Fibroblast of the conjunctiva (primary cell): ENCODE results near the gene MYADM.
"Not testable (repeated sequence)": the region's sequence is repeated elsewhere in the genome, so short reads cannot be mapped to it uniquely, and the experiment has no call there.

ENCODE experiments used
- DNase-seq: peaks from one replicate; pipeline ENCODE4 v3.0.0-alpha.2; 2010; ENCODE audit warnings: low read depth

The MYADM gene

DNA sequence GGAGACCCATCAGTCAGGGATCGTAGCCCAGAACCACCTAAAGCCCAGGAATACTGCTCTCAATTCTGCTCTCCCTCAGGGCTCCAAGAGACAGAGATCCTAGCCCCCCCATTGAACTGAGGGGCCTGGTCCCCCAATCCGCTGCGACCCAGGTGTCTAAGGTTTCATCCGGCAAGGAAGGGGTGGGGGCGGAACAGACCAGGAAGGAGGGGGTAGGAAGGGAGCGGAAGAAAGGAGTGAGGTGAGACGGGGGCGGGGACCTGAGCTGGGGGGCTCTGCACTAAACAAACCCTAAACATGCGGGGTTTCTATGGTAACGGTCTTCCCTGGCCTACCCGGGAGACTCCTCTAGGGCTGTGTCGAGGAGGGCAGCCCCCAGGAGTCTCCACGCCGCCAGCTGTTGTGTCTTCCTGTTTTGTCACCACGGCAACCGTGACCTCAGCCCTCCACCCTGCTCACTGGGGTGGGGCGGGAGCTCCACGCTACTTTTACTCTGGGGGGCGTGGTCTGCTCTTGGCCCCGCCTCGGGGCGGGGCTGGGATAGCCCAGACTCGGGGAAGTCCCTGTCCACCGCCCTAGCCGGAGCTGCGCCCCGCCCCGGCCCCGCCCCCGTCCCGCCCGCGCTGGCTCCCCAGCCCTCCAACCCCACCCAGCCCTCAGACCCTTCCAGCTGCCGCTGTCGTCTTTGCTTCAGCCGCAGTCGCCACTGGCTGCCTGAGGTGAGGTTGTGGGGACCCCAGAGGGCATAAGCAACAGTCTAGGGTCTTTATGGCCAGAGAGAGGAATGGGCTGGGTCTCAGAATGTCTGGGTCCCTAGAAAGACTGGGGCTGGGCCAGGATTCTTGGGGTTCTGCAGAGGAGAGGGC lies at the start of gene MYADM:
MYADM (plus strand) TSS at position 659 of the 866 bp plus-strand sequence. CDS start 5,647 bp downstream, outside the sequence.
- peak; percentile 98 for DNase-seq

DNA sequence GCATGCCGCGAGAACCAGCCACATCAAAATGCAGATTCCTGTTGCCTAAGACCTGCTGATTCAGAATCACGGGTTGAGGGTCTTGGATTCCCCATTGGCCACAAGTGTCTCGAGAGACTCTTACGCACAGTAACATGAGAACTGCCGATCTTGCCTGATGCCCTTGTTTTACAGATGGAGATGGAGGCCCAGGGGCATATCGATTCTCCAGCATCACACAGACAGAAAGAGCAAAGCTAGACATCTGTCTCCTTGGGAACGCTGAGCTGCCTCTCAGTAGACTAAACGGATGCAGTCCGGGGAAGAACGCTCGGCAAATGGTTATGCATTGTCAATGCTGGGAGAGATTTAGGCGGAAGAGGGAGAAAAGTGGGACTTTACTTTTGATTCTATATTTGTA lies 48.9 kb upstream of the MYADM start:
- DNase-seq = no peak

DNA sequence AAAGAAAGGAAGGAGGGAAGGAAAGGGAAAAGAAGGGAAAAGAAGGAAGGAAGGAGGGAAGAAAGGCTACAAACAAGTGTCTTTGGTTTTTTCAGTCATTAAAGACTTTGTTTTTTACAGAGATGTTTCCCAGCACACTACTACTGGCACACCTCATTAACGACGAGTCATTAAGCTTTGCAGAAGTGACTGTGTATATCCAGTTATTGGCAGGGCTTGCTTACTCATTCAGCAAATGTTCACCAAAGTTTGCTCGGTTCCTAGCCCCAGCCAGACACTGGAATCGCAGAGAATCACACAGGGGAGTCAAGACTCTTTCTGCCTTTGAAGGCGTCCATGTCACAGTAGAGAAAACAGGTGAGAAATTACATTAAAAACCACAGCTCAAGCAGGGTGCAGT lies 47.8 kb upstream of the MYADM start:
- DNase-seq = no peak

DNA sequence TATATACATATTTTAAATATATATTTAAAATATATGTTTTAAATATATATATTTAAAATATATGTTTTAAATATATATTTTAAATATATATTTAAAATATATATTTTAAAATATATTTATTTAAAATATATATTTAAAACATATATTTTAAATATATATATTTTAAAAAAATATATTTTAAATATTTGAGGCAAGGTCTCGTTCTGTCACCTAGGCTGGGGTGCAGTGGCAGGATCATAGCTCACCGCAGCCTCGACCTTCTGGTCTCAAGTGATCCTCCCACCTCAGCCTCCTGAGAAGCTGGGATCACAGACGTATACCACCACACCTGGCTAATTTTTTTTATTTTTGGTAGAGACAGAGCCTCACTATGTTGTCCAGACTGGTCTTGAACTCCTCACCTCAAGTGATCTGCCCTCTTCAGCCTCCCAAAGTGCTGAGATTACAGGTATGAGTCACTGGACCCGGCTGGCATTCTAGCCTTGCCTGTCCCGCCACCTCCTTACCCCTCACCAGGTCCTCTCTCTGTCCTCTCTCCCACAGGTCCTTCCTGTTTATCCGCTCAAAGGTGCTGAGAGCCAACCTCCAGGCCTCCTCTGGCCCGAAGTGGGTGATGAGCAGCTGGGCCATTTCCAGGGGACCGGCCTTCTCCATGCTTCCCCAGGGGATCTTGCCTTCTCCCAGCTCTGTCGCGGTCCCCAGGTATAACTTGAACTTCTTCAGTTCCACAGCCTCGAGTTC lies 44.1 kb upstream of the MYADM start:
- no peak for DNase-seq

DNA sequence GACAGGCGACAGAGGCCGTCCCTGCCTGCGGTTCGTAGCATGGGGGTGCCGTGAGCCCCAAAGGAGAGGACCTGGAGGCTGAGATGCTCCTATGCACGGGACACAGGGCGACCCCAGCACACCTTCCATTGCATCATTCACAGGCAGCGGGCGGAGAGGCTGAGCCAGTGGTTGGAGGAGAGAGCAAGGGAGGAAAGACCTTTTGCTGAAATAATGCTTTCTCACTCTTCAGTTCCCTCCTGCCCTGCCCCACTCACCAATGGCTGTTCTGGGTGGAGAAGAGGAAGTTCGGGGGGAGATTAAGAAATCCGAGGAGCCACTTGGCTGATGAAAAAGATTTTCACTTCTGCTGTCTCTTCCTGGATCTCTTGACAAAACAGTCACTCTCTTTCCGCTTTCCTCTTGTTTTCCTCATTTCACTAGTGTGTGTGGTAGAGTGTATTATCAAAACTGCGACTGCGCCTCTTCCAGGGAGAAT lies 43.5 kb upstream of the MYADM start, which contains the start of gene NLRP12:
NLRP12 (minus strand) TSS at position 181 of the 478 bp plus-strand sequence; CDS start at position 41, 140 bp downstream.
- no peak for DNase-seq

DNA sequence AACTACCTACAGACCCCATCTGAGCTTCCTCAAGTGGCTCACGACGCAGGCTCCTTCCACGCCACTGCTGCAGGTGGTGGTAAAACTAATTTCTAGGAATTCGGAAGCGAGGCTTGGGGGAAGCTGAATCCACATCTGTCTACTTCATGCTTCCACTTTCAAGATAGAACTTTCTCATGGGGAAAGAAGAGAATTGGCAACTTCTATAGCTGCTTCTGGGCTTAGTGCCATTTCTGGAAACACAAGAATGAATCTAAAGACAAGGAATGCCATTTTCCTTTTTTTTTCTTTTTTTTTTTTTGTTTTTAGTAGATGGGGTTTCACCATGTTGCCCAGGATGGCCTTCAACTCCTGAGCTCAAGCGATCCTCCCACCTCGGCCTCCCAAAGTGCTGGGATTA lies 40.8 kb upstream of the MYADM start:
- DNase-seq = peak; percentile 2

GRCh38 chr19:53828531-53828930 lies 39.2 kb upstream of the MYADM start:
- DNase-seq = no peak

GRCh38 chr19:53832861-53833260 lies 34.8 kb upstream of the MYADM start:
- not testable (repeated sequence) for DNase-seq

- not testable (repeated sequence) for DNase-seq
These were observed 29.2 kb upstream of the MYADM start for GRCh38 chr19:53838446-53838845.

- not testable (repeated sequence) for DNase-seq
These were observed 27.4 kb upstream of the MYADM start for GRCh38 chr19:53840241-53840640.

DNA sequence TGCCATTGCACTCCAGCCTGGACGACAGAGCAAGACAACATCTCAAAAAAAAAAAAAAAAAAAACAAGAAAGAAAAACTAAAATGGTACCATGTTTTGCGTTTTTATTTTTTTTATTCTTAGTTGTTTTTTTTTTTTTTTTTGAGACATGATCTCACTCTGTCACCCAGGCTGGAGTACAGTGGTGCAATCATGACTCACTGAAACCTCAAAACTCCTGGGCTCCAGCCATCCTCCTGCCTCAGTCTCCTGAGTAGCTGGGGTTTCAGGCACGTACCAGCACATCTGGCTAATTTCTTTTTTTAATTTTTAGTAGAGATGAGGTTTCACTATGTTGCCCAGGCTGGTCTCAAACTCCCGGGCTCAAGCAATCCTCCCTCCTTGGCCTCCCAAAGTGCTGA lies 26.8 kb upstream of the MYADM start:
- peak; percentile 73 for DNase-seq

GRCh38 chr19:53844849-53845246 lies 22.8 kb upstream of the MYADM start:
- DNase-seq = no peak

GRCh38 chr19:53847555-53847954 lies 20.1 kb upstream of the MYADM start:
- DNase-seq = no peak

DNA sequence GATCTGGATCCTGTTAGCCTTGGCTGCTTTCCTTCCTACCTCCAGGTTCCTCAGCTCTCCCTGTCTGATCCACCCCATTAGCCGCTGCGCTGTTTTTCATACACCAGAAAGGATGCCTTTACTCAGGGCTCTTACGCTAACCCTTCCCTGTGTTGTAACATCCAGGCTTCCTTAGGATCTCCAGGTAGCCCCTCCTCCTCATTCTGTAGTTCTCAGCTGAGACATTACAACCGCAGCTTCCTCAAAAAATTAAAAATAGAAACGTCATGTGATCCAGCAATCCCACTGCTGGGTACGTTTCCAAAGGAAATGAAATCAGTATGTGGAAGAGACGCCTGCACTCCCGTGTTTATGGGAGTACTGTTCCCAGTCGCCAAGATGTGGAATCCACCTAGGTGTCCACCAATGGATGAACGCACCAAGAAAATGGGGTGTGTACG lies 18.4 kb upstream of the MYADM start:
- DNase-seq = no peak

DNA sequence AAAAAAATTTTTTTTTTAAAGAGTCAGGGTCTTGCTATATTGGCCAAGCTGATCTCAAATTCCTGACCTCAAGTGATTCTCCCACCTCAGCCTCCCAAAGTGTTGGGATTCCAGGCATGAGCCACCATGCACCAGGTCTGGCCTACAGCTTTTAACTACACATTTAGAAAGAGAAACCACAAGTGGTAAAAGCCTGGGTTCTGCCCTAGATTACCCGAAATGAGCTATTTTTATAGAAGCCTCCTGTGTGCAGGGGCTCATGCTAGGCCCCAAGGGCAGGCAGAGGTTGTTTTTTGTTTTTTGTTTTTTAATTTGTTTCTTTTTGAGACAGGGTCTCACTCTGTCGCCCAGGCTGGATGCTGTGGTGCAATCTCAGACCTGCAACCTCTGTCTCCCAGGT lies 14.0 kb upstream of the MYADM start:
- DNase-seq = no peak

DNA sequence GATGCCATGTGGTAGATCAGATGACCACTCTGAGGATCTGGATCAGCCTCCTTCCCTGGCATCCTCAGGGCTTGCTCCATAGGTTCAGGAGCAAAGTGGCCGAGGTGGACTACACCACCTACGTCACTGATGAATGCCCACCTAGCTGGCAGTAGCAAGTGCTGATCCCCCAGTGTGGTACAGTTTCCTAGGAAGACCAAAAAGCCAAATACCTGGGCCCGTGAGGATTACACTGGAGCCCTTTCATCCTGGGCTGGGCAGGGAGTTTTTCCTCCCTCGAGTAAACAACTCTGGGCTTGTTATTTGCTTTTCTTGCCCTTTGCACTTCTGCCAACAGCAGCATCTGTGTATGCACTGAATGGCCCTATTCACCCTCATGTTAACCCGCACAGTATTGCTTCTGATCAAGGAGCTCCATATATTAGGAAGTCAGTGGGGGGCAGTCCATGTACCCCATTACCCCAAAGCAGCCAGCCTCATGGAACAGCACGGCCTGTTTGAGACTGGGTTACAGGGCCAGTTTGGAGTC lies 3.3 kb upstream of the MYADM start:
- no peak for DNase-seq

- no peak for DNase-seq
These were observed 2.2 kb upstream of the MYADM start for GRCh38 chr19:53865523-53865917.

DNA sequence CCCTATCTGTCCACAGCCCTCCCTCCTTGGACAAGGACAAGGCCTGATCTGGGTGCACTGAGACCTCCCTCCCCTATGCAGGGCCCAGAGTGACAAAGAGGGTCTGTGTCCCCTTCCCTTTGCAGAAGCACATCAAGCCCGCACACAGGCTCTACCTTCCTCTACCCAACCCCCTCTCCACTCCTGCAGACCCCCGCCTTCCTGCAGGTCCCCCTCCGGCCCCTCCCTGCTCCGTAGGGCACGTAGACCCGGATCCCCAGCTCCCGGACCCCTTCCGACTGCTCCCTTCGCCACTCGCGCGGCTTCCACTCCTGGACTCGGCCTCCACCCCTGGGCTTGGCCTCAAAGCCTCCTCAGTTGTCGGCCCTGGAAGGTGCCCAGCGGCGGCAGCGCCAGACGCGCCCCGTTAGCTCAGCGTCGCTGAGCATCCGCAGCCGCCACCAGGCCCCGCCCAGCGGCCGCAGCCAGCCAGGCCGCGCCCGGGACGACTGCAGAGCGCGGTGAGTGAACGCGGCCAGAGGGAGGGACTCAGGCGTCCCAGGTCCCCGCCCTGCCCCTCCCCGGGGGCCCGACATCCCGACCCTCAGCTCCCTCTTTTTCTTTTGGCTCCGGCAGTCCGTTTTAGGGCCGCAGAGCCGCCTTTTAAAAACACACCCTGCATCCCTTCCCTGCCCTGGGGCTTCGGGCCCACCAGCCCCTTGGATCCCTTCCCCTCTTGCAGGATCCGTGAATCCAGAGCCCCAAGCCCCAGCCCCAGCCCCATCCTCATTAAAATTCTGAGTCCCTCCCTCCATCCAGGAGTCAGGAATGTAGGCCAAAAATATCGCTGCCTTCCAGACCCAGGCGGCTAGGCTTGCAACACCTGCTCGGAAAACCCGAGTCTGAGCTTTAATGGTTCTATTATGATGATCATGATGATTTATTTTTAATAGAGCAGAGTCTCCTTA lies 1.5 kb upstream of the MYADM start:
- no peak for DNase-seq

GRCh38 chr19:53866865-53867224 lies 838 bp upstream of the MYADM start:
- no peak for DNase-seq

GRCh38 chr19:53868091-53868891 lies 608 bp downstream of the MYADM start:
- DNase-seq = peak; percentile 34
